NOMO-1 treated with DMSO at 0.1 percent for 48 hours (cell line): Measurements from ENCODE around the gene CD52.

Experiments
- DNase-seq: peaks from one replicate; lab custom pipeline; 2025; ENCODE audit not compliant: unreplicated experiment; lab: John Stamatoyannopoulos, UW

CD52 gene

DNA sequence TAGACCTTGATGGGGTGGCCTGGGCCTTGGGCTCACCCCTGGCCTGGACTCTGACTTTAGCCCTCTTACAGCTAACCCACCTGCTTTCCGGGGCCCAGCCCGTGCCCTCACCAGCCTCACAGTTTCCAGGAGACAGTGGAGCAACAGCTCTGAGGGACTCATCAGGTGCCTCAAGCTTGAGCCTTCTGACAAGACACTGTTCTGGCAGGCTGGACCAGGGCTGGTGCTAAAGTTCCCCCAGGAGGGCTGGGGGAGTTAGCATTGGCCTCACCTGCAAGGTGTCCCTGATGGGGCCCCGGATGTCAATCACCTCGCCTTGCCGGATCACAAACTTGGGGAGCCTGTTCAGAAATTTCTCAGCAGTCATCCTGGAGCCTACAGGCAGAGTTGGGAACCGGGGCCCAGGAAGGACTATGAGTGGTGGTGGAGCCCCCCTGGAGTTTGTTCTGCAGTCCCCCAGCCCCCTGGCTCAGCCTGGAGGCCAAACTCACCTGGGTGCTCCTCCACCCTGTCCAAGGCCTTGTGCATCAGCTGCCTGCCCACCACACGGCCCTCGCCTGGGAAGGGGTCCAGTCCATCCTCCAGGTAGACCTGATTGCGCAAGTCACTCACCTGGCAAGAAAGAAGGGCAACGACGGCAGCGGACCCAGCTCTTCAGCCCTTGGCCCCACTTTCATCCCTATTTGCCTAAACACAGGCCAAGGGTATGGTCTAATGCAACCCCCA, 33.7 kb upstream of the CD52 start:
- no peak for DNase-seq

DNA sequence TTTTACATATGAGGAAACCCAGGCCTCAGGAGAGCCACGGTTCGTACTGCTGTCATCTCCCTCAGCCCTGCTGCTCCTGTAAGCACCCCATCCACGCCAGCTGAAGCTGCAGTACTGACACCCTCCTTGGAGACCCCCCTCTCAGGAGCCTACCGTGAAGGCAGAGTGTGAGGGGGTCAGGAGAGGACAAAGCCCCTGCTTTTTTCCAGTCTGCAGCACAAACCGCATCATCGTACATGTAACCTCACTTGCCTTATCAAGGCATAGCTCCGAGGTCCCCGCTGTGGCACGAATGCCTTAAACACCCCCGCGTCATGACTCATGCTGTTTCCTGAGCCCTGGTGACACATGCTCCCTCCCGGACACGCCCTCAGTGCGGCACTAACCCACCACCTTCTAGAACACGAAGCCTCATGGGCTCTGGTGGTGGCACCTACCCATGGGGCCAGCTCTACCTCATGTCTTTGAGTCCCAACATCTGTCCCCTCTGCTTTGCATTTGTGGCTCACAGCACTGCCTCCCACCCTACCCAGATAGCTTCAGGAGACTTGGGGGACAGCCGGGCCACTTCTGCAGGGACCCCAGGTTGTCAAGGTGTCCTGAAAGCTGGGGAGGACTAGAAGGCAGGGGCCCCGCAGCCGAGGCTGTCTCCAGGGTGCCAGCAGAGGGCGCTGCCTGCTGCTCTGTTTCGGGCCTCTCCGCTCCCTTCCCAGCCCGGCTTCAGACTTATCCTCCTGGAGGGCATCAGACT, 33.0 kb upstream of the CD52 start:
- peak; percentile 93 for DNase-seq

GRCh38 chr1:26285366-26286063, 32.2 kb upstream of the CD52 start:
- no peak for DNase-seq

DNA sequence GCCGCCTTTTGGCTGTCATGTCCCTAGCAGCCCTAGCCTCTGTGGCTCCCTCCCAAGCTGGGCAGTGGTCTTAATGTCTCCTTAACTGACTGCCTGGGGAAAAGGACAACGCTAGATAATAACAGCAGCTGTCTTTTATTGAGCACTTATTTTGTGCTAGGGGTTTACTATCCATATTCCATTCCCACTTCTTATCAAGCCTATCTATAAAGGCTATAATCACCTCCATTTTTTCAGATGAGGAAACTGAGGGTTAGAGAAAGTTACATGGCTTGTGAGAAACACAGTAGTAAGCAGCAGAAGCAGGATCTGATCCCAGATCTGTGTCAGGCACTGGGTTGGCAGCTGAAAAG, 31.7 kb upstream of the CD52 start:
- no peak for DNase-seq

DNA sequence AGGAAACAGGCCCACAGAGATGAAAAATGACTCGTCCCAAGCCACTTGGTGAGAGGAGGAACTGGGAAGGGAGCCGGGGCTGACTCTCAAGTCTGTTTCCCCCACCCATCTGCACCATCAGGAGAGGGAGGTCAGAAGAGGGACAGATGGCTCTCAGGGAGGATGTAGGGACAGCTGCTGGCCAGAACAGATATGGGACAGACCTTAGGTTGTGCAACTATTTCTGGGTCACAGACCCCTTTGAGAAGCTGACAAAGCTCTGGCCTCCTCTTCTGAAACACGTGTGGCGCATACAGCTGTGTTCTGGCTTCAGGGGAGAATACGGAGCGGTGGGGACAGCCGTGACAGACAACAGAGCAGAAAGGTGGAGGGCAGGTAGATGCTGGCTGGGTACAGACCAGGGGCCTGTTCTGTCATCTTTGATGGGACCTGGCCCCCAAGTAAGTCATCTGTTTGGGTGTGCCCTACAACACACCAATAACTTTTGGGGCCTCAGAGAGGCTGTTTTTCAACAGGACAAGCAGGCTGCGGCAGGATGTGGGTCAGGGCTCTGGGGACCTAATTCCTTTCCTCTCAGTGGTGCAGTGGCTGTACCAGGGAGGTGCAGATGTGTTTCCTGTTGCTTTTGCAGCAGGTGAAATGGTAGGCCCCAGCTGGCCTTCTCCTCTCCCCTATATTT, 30.6 kb upstream of the CD52 start:
- DNase-seq: peak; percentile 8

DNA sequence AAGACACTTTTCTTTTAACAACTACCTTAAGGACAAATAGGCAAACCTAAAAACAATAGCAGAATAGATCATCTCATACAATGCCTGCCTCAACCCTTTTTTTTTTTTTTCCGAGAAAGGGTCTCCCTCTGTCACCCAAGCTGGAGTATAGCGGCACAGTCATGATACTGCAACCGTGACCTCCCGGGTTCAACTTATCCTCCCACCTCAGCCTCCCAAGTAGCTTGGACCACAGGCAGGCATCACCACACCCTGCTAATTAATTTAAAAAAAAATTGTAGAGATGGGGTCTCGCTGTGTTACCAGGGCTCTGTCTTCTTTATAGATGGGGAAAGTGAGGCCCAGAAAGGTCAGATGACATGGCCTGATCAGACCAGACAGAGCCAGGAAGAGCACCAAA, 29.9 kb upstream of the CD52 start:
- no peak for DNase-seq

DNA sequence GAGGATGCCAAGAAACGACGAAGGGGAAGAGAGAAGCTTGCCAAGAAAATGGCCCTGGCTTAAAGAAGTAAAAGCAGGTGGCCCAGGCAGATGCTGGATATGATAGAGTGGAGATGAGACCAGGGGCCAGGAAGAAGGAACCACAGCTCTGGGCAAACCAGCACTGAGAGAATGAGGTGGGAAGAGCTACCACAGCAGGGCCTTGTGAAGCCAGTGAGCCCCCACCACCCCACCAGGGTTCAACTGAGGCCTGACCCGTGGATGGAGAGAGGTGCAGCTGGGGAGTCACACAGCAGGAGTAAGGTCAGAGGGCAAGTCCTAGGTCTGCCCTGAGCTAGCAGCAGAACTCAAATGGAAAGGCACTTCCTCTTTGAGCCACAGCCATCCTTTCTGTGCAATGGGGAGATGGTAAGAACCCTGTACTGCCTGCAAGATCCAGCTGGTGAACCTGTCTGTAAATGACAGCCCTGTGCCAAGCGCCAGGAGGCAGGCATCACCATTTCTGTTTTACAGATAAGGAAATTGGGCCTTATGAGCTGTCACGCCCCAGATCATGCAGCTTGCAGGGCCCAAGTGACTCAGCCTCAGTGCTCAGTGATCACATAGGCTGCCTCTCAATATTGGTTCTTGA, 29.3 kb upstream of the CD52 start:
- peak; percentile 17 for DNase-seq

- peak; percentile 96 for DNase-seq
These were observed 28.3 kb upstream of the CD52 start for GRCh38 chr1:26289158-26290059.

DNA sequence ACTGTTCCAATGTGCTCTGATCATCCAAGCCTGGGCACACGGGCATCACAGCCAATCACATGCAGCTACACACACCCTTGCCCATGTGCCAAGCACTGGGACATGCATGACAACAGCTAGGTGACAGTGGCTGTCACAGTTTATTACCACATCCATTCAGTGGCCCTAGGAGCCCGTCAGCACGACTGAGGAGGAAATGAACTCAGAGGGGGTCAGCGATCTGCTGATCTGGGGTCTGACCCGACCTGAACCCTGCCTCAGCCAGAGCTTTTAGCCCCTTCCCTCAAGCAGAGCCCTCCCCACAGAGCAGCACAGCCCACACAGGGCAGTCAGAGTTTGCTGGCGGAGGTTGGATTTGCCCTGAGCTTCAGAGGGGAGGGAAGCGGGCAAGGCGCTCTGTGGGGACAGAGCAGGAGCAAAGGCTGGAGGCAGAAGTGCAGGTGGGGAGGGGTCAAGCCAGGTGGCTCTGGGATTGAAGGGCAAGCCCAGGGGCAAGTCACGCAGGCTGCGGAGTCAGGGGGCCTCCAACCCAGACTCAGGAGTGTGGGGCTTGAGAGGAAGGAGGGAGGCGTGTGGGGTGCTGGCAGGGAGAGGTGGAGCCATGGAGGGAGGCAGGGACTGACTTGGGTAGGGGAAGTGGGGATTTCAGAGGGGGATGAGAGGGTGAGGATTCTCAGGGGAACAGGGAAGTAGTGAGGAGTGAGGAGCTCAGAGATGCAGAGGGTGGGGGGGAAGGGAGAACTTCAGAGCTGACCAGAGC, 27.5 kb upstream of the CD52 start:
- peak; percentile 41 for DNase-seq

DNA sequence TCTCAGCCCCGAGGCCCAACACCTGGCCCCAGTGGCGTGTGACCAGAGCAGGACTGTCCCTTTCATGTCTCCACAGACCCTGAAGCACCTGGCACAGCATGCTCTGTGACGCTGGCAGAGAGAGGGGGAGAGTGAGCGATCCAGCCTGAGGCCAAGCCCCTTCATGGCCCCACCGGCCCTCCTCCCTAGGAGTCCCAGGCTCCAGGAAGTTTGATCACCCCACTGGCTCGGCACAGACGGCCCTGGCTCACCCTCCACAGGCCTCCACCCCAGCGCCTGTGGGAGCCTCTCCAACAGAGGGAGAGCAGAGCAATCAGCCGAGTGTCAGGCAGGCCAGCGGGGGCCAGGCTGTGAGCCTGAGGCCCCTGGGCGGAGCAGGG, 26.9 kb upstream of the CD52 start:
- DNase-seq: no peak

- DNase-seq: no peak
These were observed 26.3 kb upstream of the CD52 start for GRCh38 chr1:26291433-26291832.

DNA sequence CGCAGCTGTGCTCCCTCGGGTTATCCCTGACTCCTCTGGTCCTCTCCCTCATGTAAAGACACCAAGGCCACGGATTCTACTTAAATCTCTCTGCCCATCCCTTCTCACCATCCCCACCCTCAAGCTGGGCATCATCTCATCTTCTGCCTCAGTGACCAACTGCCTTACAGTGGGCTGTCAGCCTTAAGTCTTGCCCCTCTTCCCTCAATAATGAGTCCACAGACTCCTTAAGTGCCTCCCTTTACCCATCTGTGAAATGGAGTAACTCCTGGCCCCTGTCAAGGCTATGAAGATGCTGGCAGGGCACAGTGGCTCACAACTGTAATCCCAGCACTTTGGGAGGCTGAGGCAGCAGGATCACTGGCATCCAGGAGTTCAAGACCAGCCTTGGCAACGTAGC, 25.8 kb upstream of the CD52 start:
- no peak for DNase-seq

DNA sequence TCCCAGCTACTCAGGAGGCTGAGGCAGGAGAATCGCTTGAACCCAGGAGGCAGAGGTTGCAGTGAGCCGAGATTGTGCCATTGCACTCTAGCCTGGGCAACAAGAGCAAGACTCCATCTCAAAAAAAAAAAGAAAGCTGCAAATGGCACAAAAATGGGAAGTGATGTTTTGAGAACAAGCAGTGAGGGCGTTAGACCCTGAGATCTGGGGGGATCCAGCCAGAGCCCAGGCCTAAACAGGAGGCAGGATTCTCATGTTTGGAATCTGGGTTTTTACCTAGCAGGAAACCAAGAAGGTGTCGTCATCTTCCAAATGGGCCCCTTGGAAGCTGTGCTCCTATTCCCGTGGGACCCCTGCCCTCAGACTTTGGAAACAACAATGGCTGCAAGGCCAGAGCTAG, 25.0 kb upstream of the CD52 start:
- DNase-seq: peak; percentile 11

GRCh38 chr1:26293911-26294463, 23.8 kb upstream of the CD52 start:
- no peak for DNase-seq

DNA sequence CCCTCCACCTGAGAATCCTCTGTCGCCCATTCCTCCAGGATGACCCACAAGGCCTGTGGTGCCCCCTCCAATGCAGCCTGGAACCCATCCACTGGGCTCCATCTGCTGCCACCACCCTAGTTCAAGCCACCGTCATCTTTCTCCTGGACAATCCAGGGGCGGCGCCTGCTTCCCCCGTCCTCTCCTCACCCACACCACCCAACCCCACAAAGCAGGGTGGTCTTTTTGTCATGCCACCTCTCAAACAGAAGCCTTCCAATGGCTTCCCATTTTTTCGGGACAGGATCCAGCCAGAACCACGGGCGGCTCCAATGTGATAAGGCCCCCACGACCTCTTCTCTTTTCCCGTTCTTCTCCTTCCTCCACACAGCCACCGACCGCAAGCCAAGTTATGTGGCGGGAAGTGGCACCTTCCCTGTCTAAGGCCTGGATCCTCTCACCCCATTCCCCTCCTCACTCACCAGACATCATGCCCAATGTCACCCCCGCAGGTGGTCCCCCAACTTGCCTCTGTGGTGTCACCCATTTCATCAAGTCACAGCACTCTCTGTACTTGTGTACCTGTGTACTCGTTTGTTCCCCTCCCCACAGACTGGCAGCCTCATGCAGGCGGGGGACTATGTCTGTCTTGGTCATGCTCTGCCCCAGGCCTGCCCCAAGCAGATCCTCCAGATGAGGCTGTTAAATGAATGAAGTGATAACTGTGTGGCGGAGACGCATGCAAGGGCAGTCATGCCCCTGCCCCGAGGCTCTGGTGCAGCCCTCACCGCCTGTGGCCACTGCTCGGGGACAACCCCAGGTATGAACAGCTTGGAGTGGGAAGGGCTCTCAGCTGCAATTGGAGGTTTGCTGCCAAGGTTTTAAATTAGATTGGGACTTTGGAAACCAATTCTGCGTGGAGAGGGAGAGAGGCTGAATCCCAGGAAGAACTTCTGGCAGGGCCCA, 22.3 kb upstream of the CD52 start:
- no peak for DNase-seq

GRCh38 chr1:26296340-26297056, 21.3 kb upstream of the CD52 start:
- DNase-seq: no peak

DNA sequence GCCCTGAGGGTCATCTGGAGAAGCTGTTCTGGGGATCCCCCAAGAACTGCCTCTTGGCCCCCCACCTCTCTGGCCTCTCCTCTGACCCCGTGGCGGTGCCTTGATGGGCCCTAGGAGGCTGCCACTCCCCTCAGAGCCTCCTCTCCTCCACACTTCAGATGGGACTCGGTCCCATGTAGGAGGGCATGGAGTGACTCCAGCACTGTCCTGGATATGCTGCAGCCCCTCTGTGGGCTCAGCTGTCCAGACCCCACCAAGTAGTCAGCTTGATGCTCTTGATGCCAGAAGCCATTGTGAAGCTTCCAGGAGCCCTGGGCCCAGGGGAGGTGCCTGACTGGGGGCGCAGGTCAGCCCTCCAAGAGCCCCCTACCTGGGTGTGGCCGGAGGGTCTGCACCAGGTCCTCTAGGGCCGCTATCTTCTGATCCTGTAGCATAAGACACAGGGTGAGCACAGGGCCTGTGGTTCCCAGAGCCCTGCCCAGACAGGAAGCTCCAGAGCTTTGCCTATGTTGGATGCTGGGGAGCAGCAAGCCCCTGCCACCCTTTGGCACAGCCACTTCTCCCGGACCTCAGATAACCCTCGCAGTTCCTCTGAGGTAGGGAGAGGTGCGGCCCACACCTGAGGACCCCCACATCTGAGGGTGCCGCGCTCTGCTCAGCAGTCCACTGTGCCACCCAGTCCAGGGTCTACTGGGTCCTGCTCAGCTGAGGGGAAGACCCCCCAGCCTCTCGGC, 20.5 kb upstream of the CD52 start:
- no peak for DNase-seq
